Measurements from ENCODE around the gene RNF121.

Gene RNF121

GRCh38 chr11:71987521-71987920 is 58.7 kb downstream of the RNF121 start:
- no peak overlapping the region for H3K27ac ChIP-seq
- ChIA-PET POLR2A (ENCODE audit: low non-redundant PET) (interaction anchor here (0.6 kb wide), 1 partner anchor 239 kb away, joined by 6 read pairs; no protein-coding TSS in a partner anchor), CTCF (interaction anchor here (1.1 kb wide), 1 partner anchor 12 kb away, joined by 3 read pairs; no protein-coding TSS in a partner anchor)
- no peak for DNase-seq (ENCODE audit: low spot score)
- no peak for TF ChIP-seq CTCF (conservative IDR thresholded peaks at IDR 0.05; ENCODE audit: low read depth)

- ChIA-PET CTCF (interaction anchor here (1.1 kb wide), 1 partner anchor 12 kb away, joined by 3 read pairs; no protein-coding TSS in a partner anchor), POLR2A (ENCODE audit: low non-redundant PET) (no interaction called here)
- no peak overlapping the region for H3K27ac ChIP-seq
- no peak for TF ChIP-seq CTCF (conservative IDR thresholded peaks at IDR 0.05; ENCODE audit: low read depth)
- no peak for DNase-seq (ENCODE audit: low spot score)
These were observed 59.2 kb downstream of the RNF121 start for GRCh38 chr11:71988050-71988449.

- POLR2A ChIA-PET (ENCODE audit: low non-redundant PET) = interaction anchor here (0.6 kb wide), 1 partner anchor 8 kb away, joined by 3 read pairs; the partner anchor contains the start of gene IL18BP
- CTCF ChIA-PET = interaction anchor here (0.9 kb wide), 1 partner anchor 424 kb away, joined by 3 read pairs; no protein-coding TSS in a partner anchor
- H3K27ac ChIP-seq = no peak overlapping the region
- no peak for TF ChIP-seq CTCF (conservative IDR thresholded peaks at IDR 0.05; ENCODE audit: low read depth)
- no peak for DNase-seq (ENCODE audit: low spot score)
These were observed 61.9 kb downstream of the RNF121 start for GRCh38 chr11:71990701-71991100.

- ChIA-PET POLR2A (ENCODE audit: low non-redundant PET) (no interaction called here), CTCF (no interaction called here)
- no peak for DNase-seq (ENCODE audit: low spot score)
- no peak for TF ChIP-seq CTCF (conservative IDR thresholded peaks at IDR 0.05; ENCODE audit: low read depth)
- H3K27ac ChIP-seq = no peak overlapping the region
These were observed 62.6 kb downstream of the RNF121 start for GRCh38 chr11:71991494-71991893.

- TF ChIP-seq CTCF (conservative IDR thresholded peaks at IDR 0.05; ENCODE audit: low read depth) = no peak
- no peak overlapping the region for H3K27ac ChIP-seq
- no peak for DNase-seq (ENCODE audit: low spot score)
- POLR2A ChIA-PET (ENCODE audit: low non-redundant PET) = no interaction called here
- CTCF ChIA-PET = no interaction called here
These were observed 63.4 kb downstream of the RNF121 start for GRCh38 chr11:71992136-71992730.

GRCh38 chr11:71994786-71995185 is 65.9 kb downstream of the RNF121 start:
- H3K27ac ChIP-seq = no peak overlapping the region
- TF ChIP-seq CTCF (conservative IDR thresholded peaks at IDR 0.05; ENCODE audit: low read depth) = no peak
- DNase-seq (ENCODE audit: low spot score) = no peak
- POLR2A ChIA-PET (ENCODE audit: low non-redundant PET) = interaction anchor here (0.5 kb wide), 1 partner anchor 171 kb away, joined by 4 read pairs; no protein-coding TSS in a partner anchor
- CTCF ChIA-PET = interaction anchor here (0.7 kb wide), 1 partner anchor 43 kb away, joined by 3 read pairs; no protein-coding TSS in a partner anchor

Measured in RWPE1 (cell line).